Nephron progenitor cell (in vitro differentiated cells): ENCODE results near the gene ADRM1.

ENCODE experiments used
- DNase-seq: peaks from one replicate; pipeline ENCODE4 v3.0.0; 2021
- H3K27ac Mint-ChIP-seq: 2 replicates; pipeline ENCODE4 v1.8.0; 2021; ENCODE audit warnings: mild to moderate bottlenecking, moderate library complexity, mixed read lengths
- H3K27me3 Mint-ChIP-seq: 2 replicates; pipeline ENCODE4 v1.8.0; 2021; ENCODE audit warnings: mild to moderate bottlenecking, low read depth, mixed read lengths; ENCODE audit not compliant: poor library complexity
- H3K36me3 Mint-ChIP-seq: 2 replicates; pipeline ENCODE4 v1.8.0; 2021; ENCODE audit warnings: low read depth, mixed read lengths
- H3K4me1 Mint-ChIP-seq: 2 replicates; pipeline ENCODE4 v1.8.0; 2021; ENCODE audit warnings: mixed read lengths
- H3K4me3 Mint-ChIP-seq: 2 replicates; pipeline ENCODE4 v1.8.0; 2021; ENCODE audit warnings: mild to moderate bottlenecking, moderate library complexity, mixed read lengths
- H3K9me3 Mint-ChIP-seq: 2 replicates; pipeline ENCODE4 v1.8.0; 2021; ENCODE audit warnings: mild to moderate bottlenecking, moderate library complexity, mixed read lengths
- TF ChIP-seq, protein P1 (sequence below): fragments of 200-600 bp; sonication (generic); IDR thresholded peaks from 2 replicates; pipeline ENCODE4 v1.5.0; 2021; ENCODE audit warnings: antibody characterized with exemption

The ADRM1 gene, protein sequence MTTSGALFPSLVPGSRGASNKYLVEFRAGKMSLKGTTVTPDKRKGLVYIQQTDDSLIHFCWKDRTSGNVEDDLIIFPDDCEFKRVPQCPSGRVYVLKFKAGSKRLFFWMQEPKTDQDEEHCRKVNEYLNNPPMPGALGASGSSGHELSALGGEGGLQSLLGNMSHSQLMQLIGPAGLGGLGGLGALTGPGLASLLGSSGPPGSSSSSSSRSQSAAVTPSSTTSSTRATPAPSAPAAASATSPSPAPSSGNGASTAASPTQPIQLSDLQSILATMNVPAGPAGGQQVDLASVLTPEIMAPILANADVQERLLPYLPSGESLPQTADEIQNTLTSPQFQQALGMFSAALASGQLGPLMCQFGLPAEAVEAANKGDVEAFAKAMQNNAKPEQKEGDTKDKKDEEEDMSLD

DNA sequence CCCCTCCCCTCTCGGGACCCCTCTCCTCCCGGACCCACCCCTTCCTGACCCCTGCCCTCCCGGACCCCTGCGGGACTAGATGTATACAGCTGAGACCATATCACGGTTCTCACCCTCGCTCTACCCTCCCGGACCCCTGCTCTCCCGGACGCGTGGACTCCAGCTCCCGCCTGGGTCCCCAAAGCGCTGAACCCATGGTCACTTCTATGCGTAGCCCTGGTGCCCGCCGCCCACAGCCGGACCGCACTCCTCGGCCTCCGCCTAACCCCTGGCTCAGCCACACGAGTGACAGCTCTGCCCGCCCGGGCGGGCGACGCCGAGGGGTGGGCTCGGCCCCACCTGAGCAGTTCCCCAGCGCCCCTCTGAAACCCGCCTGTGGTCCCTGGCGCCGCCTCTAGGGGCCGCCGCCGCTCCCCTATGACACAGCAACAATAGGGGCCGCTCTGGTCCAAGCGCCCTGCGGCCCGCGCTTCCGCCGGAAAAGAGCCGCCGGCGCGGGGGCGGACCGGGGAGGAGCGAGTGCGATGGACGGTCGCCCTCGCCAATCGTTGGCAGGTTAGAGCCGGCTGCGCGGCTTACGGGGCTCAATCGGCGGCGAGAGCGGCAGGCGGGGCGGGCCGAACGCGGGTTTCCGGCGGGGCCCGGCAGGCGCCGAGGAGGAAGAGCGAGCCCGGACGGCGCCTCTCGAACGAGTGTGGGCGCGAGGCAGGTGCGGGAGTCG, at the start of gene ADRM1:
ADRM1 (plus strand) TSS at position 657 of the 721 bp plus-strand sequence. CDS start 572 bp downstream, outside the sequence.
- peak; percentile 97 for DNase-seq
- no peaks in the 10 kb centered on the region for H3K27me3 Mint-ChIP-seq
- peak within 1 kb of the TSS; percentile 96 for H3K27ac Mint-ChIP-seq
- peaks cover 22% of the 10 kb centered on the region for H3K4me1 Mint-ChIP-seq
- H3K36me3 Mint-ChIP-seq, result no peaks in the 10 kb centered on the region
- H3K4me3 Mint-ChIP-seq, result peak within 1 kb of the TSS; percentile 90
- TF ChIP-seq, protein P1, sequence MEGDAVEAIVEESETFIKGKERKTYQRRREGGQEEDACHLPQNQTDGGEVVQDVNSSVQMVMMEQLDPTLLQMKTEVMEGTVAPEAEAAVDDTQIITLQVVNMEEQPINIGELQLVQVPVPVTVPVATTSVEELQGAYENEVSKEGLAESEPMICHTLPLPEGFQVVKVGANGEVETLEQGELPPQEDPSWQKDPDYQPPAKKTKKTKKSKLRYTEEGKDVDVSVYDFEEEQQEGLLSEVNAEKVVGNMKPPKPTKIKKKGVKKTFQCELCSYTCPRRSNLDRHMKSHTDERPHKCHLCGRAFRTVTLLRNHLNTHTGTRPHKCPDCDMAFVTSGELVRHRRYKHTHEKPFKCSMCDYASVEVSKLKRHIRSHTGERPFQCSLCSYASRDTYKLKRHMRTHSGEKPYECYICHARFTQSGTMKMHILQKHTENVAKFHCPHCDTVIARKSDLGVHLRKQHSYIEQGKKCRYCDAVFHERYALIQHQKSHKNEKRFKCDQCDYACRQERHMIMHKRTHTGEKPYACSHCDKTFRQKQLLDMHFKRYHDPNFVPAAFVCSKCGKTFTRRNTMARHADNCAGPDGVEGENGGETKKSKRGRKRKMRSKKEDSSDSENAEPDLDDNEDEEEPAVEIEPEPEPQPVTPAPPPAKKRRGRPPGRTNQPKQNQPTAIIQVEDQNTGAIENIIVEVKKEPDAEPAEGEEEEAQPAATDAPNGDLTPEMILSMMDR, result peak; percentile 85
- H3K9me3 Mint-ChIP-seq, result no peaks in the 10 kb centered on the region

DNA sequence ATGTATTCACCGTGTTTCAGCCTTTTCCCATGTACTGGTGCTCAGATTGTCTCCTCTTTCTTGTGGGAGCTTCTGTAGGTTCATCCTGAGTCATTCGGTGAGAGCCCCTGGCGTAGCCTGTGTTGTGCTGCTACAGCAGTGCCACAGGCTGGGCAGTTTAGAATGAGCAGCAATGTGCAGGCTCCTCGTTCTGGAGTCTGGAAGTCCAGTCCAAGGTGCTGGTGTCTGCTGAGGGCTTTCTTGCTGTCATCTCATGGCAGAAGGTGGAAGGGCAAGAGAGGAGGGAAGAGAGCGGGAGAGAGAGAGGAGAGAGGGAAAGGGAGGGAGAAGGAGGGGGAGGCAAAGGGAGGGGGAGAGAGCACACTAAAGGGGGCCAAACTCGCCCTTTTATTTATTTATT, 49.4 kb upstream of the ADRM1 start:
- H3K4me3 Mint-ChIP-seq, result no peak overlapping the region
- peaks cover 25% of the 10 kb centered on the region for H3K36me3 Mint-ChIP-seq
- DNase-seq, result no peak
- peaks cover 22% of the 10 kb centered on the region for H3K4me1 Mint-ChIP-seq
- H3K9me3 Mint-ChIP-seq, result no peaks in the 10 kb centered on the region
- H3K27me3 Mint-ChIP-seq, result peaks cover 3% of the 10 kb centered on the region
- TF ChIP-seq, protein P1, result no peak
- no peak overlapping the region for H3K27ac Mint-ChIP-seq

DNA sequence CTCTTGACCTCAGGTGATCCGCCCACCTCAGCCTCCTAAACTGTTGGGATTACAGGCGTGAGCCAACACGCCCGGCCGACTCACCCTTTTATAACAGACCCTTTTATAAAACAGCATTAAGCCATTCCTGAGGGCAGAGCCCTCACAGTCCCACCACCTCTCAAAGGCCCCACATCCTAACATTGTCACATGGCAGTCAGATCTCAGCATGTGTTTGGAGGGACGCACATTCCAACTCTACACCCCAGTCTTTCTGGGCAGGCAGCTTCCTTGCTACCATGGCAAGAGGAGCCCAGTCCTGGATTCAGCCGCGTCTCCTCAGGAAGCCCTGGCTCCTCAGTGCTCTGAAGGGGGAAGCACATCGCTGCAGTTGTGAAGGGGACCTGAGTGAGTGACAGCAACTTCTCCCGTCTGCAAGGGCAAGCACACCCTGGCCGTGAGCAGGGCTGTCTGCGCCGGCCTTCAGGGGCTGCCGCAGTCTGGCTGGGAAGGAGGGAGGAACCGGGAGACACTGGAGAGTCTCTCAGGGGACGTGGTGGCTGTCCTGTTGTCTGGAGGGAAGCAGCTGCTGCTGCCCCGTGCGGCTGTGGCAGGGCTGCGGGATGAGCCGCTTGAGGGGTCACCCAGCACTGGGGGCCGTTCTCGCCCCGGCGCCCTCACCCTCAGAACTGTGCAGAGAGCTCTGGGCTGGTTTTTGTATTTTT, 48.6 kb upstream of the ADRM1 start:
- no peaks in the 10 kb centered on the region for H3K9me3 Mint-ChIP-seq
- H3K27me3 Mint-ChIP-seq, result peaks cover 3% of the 10 kb centered on the region
- no peak for DNase-seq
- H3K36me3 Mint-ChIP-seq, result peaks cover 25% of the 10 kb centered on the region
- TF ChIP-seq, protein P1, result no peak
- no peak overlapping the region for H3K4me3 Mint-ChIP-seq
- peaks cover 25% of the 10 kb centered on the region for H3K4me1 Mint-ChIP-seq
- H3K27ac Mint-ChIP-seq, result peak overlapping the region; percentile 51

DNA sequence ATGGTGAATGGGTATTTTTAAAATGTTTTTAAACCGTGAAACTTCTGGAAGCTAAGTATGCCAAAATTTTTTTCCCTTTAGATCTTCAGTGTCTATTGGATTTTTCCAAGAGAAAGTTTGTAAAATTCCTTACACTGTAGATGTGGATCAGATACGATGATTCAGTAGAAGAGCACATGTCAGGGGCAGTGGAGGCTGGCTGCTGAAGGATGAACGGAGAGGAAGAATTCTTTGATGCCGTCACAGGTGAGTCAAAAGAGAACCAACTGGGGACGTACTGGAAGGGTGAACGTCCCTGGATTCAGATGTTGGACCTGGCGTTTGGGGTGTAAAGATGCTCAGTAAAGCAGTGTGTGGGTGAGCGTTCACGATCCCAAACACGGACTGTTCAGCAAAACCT, 46.8 kb upstream of the ADRM1 start:
- Mint-ChIP-seq H3K27ac (no peak overlapping the region), H3K36me3 (peaks cover 38% of the 10 kb centered on the region), H3K4me1 (peaks cover 18% of the 10 kb centered on the region), H3K9me3 (no peaks in the 10 kb centered on the region), H3K27me3 (no peaks in the 10 kb centered on the region), H3K4me3 (no peak overlapping the region)
- TF ChIP-seq, protein P1, result no peak
- no peak for DNase-seq

DNA sequence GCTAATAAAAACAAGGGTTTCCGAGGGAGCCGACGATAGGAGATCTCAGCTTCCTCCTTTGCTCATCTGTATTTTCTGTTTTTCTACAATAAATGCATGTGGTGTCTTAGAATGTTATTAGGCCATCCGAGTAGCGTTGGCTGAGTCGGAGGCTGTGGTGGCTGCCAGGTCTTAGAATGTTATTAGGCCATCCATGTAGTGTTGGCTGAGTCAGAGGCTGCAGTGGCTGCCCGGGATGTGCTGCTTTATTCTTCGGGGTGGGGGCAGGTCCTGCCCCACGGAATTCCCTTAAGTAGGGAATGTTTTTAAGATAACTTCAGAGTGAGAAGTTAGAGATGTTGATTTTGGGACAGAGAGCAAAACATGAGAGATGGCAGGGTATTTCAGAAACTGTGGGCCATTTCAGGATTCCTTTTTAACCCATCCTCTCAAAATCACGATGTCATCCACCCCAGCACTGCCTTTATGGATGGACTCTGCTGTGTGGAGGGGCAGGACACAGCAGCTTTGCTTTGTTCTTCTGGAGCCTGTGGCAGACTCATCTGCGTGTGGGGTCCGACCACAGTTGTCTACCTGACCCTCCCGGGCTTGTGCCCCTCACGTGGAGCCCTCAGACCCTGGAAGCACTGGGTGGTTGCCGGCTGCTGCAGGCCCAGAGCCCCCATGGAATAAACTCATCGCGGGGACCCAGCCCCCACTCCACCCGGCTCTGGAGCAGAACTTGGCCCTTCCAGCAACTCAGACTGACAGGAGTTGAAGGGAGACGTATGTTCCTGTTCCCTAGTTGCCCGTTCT, 44.1 kb upstream of the ADRM1 start:
- H3K9me3 Mint-ChIP-seq, result no peaks in the 10 kb centered on the region
- DNase-seq, result no peak
- no peaks in the 10 kb centered on the region for H3K27me3 Mint-ChIP-seq
- H3K27ac Mint-ChIP-seq, result no peak overlapping the region
- H3K36me3 Mint-ChIP-seq, result peaks cover 51% of the 10 kb centered on the region
- H3K4me1 Mint-ChIP-seq, result peaks cover 18% of the 10 kb centered on the region
- H3K4me3 Mint-ChIP-seq, result no peak overlapping the region
- TF ChIP-seq, protein P1, result no peak
